Suppressor macrophage (primary cell): ENCODE results near the gene PPARA.
A peak's percentile ranks its signal among the peaks of the same experiment; 100 is the strongest.

Experiments
- DNase-seq, 4 experiments: peaks; one replicate each; pipeline ENCODE4 v3.0.0-alpha.2; 2020 to 2022

Gene PPARA

GRCh38 chr22:46219636-46220035 lies 69.3 kb downstream of the PPARA start:
- no peak for DNase-seq

- peak in 2 of 4 experiments; percentile 10 to 18 for DNase-seq
These were observed 70.6 kb downstream of the PPARA start for GRCh38 chr22:46220921-46221320.

GRCh38 chr22:46224044-46224897 lies 73.9 kb downstream of the PPARA start:
- no peak for DNase-seq

- DNase-seq, result no peak
These were observed 74.6 kb downstream of the PPARA start for GRCh38 chr22:46224898-46225290.

- DNase-seq, result no peak
These were observed 75.3 kb downstream of the PPARA start for GRCh38 chr22:46225631-46226030.

GRCh38 chr22:46226577-46226976 lies 76.3 kb downstream of the PPARA start:
- no peak for DNase-seq

GRCh38 chr22:46229701-46230100 lies 79.4 kb downstream of the PPARA start:
- DNase-seq, result peak in 3 of 4 experiments; percentile 33 to 53 (median 50)

- no peak for DNase-seq
These were observed 80.1 kb downstream of the PPARA start for GRCh38 chr22:46230262-46230901.

GRCh38 chr22:46233231-46233630 lies 82.9 kb downstream of the PPARA start:
- peak; percentile 91 to 97 (median 94) for DNase-seq

- DNase-seq, result no peak
These were observed 84.6 kb downstream of the PPARA start for GRCh38 chr22:46234969-46235368.

- DNase-seq, result no peak
These were observed 87.3 kb downstream of the PPARA start for GRCh38 chr22:46237453-46238124.

GRCh38 chr22:46238541-46238940 lies 88.2 kb downstream of the PPARA start:
- no peak for DNase-seq

GRCh38 chr22:46239261-46240048 lies 89.1 kb downstream of the PPARA start:
- no peak for DNase-seq

- no peak for DNase-seq
These were observed 89.7 kb downstream of the PPARA start for GRCh38 chr22:46240073-46240472.

- peak; percentile 41 to 68 (median 60) for DNase-seq
These were observed 90.2 kb downstream of the PPARA start for GRCh38 chr22:46240506-46240905.

GRCh38 chr22:46240907-46241306 lies 90.6 kb downstream of the PPARA start:
- no peak for DNase-seq

- DNase-seq, result no peak
These were observed 91.2 kb downstream of the PPARA start for GRCh38 chr22:46241396-46242007.

- peak; percentile 28 to 69 (median 54) for DNase-seq
These were observed 91.8 kb downstream of the PPARA start for GRCh38 chr22:46242076-46242475.

- DNase-seq, result no peak
These were observed 94.4 kb downstream of the PPARA start for GRCh38 chr22:46244771-46245170.

GRCh38 chr22:46245511-46245910 lies 95.2 kb downstream of the PPARA start:
- no peak for DNase-seq

- DNase-seq, result no peak
These were observed 95.9 kb downstream of the PPARA start for GRCh38 chr22:46246178-46246577.

GRCh38 chr22:46247443-46247975 lies 97.2 kb downstream of the PPARA start:
- DNase-seq, result no peak
